DMS53 (cell line): Measurements from ENCODE around the gene RAB8B.

Source experiments
- DNase-seq: peaks from one replicate; lab custom pipeline; 2025; lab: John Stamatoyannopoulos, UW

Gene RAB8B

DNA sequence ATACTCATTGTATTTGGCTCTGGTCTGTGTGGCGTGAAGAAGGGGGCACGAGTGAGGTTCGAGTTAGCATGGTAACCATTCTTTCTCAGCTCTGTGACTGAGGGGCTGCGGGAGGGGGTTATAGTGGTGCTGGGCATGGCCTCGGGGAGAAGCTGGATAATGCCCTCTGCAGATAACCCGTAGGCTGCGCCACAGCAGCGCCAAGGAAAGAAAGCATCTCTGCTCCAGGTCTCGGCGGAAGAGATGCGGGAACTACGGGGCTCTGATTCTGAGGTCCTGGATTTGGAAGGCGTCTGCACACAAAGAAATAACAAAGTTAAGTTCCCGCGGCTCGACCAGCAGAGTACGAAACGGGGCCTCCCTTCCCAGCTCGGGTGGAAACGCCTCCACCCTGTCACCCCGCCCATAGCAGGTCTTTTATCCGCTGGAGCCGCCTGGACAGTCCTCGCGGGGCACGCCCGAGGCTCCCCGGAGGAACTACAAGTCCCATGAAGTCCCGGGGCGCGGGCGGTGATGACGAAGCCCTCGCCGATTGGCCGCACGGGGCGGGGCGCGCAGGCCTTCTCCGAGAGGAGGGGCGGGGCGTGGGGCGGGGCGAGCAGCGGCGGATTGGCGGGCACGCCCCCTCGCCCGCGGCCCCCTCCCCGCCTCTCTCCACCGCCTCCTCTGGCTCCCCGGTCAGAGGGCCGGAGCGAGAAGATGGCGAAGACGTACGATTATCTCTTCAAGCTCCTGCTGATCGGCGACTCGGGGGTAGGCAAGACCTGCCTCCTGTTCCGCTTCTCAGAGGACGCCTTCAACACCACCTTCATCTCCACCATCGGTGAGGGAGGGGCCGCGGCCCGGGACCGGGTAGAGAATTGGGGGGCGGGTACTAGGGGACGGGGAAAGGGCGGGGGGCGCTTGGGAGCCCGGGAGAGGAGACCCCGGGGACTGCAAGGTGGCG is at the start of gene RAB8B:
TSS of gene RAB8B (plus strand) at position 681 of the 946 bp plus-strand sequence. CDS start at position 700, 19 bp downstream.
- peak; percentile 96 for DNase-seq

DNA sequence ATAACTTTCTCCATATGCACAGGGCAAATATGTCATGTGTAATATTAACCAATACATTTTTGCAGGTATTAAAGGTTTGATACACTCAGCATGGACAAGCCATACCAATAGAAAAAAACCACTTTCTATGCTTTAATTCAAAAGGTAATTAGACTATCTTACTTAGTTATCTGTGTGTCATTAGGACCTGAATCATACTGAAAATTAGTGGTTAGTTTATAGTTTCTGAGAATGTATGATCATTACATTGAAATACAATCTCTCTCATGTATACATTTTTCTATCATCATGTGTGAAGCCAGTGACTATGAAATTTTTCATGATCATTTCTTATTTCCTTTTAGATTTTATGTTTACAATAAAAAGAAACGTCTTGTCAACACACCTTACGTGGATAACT is 48.5 kb upstream of the RAB8B start:
- DNase-seq, result no peak

DNA sequence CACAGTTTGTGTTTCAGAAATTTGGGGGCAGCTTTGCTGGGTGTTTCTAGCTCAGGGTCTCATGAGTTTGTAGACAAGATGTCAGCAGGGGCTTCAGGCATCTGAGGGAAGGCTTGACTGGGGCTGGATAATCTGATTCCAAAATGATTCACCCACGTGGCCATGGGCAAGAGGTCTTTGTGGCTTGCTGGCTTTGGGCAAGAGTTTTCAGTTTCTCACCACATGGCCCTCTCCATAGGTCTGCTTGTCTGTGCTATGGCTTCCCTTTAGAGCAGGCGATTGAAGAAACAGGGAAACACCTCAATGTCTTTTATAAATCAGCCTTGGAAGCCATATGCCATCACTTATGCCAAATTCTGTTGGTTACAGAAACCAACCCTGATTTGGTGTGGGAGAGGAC is 44.0 kb upstream of the RAB8B start:
- no peak for DNase-seq

DNA sequence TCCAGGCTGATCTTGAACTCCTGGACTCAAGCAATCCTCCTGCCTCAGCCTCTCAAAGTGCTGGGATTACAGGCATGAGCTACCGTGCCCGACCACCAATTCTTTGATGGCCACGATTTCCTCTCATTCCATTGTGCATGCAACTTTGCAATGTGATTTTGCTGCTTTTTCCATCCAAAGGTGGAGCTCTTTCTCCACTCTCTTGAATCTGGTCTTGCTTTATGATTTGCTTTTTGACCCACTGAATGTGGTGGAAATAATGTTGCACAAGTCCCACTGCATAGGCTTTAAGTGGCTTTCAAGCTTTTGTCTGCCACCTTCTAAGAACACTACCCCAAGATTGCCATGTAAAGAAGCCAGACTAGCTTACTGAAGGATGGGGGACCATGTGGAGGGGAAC is 42.7 kb upstream of the RAB8B start:
- DNase-seq, result peak; percentile 4

DNA sequence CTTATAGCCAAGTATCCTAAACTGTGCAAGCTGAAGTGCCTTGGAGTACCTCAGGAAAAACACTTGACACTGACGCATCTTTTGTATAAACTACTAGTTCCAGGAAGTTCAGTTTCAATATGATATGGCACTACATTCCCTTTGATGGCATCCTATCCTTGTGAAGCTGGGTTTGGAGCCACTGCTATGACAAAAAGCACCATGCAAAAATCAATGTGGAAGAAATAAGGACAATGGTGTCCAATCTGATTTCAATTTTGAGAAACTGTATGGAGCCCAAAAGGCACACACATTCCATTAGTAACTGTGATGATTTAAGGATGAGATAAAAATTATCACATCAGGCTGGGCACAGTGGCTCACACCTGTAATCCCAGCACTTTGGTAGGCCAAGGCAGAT is 37.7 kb upstream of the RAB8B start:
- peak; percentile 56 for DNase-seq

DNA sequence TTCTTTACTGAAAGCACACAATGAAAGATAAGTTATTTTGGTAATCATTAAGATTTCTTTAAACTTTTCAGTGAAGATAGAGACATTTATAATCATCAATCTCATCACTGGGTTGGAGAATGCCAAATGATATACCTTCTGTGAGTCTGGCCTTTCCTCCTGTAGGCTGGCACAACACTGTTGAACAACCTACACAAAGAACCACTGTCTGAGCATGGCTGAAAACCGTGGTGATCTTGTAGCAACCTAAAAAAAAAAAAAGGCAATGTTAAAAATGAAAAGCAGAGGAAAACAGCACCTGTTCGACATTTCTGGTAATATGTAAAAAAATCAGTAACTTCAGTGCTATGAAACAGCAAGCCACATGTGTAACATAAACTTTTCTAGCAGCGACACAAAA is 33.9 kb upstream of the RAB8B start:
- no peak for DNase-seq

DNA sequence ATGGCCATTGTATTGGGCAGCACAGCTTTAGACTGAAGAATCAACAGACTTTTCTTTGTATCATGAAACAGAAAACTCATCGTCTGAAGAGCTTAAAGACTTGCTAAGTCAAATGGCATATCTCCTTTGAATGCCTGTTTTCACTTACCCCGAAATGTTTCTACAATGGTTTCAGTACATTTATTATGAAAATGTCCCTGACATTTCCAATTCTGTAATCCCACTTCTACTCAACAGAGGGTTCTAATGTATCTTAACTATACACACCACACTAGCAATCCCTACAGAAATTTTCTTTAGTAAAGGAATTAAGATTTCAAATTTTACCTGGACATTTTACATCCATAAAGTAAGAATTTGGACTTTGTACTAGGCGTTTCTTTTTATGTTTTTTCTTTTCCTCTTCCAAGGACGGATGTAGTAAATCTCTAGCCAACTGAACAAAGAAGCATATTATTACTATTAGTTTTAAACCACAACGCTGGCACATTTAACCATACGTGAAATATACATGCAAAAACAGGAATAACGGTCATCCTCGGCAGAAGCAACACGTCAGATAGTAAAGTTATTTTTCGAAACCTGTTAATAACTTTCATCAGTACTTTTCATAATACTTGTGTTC is 33.2 kb upstream of the RAB8B start:
- DNase-seq, result peak; percentile 15

DNA sequence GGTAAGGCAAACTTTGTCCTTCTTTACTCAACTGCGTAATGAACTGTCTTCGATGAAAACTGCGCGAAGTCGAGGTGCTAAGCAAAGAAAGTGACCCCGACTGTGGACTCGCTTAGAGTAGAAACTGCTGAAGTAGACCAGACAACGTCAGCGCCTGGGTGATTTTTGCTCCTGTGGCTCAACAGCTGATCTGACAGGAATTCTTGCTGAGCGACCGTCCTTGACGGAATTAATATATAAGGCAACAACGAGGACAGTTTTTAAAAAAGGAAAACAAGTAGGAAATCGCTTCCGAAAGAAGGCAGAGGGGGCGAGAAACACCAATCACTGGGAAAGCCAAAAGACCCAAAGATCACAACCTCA is 32.7 kb upstream of the RAB8B start:
- peak; percentile 56 for DNase-seq

DNA sequence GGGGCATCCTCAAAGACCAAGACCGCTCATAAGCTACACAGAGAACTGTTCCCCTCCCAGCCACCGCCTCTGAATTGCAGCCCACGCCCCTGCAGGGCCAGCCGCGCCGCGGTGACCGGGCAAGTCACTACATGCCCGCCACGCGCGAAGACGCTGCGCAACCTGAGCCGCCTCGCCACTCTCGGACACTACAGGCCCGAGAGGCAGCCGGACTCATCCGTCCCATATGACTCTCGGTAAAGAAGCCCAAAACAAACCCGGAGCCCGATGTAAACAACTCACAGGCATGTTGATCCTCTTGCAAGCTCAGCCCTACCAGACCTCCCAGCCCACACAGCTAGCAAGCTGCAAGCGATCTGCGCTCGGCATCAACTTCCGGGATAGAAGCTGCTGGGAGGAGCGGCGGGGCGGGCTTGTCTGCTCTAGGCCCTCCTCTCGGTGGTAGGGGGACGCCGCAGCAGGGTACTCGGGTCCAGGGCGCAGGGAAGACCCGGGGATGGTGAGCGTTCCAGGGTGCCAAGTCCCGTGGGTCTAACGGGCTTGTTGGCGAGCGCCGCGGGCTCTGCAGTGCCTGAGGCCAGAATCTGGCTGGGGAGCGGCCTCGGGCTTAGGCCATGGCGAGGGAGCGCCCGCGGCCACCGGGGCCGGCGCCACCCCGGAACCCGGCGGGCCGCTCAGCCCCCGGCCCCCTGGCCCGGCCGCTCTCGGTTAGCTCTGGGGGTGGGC is 32.1 kb upstream of the RAB8B start, which contains the start of gene RPS27L:
TSS of gene RPS27L (minus strand) at position 360 of the 726 bp plus-strand sequence. CDS start at position 288, 72 bp downstream.
- DNase-seq, result peak; percentile 92

DNA sequence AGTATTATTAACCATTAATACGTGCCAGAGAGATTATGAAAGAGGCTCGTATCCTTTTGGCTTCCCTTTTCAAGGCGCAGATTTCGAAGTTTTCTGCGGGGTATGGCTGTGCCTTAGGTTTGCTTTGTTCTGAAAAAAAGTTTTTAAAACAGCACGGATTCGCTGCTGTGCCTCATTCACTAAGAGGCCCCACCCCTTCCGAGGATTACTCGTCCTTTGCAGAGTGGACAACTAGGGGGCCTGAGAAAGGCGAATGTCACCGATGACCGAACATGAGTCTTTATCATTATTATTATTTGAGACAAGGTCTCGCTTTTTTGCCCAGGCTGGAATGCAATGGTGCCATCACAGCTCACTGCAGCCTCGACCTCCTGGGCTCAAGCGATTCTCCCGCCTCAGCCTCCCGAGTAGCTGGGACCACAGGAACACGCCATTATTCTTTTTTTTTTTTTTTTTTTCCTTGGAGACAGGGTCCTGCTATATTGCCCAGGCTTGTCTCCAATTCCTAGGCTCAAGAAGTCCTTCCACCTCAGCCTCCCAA is 31.4 kb upstream of the RAB8B start:
- peak; percentile 57 for DNase-seq

DNA sequence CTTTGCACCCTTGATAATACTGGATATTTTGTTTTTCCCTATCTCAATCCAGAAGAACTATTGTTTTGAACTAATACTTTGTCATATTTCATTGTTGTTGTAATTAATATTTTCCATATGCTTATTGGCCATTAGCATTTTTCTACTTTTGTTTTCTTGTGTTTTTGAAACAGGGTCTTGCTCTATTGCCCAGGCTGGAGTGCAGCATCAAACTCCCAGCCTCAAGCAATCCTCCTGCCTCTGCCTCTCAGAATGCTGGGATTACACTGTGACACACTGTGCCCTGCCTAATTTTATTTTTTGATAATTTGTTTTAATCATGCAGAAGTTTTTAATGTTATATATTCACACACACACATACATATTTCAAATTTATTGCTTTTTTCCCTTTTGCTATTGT is 28.8 kb upstream of the RAB8B start:
- no peak for DNase-seq

DNA sequence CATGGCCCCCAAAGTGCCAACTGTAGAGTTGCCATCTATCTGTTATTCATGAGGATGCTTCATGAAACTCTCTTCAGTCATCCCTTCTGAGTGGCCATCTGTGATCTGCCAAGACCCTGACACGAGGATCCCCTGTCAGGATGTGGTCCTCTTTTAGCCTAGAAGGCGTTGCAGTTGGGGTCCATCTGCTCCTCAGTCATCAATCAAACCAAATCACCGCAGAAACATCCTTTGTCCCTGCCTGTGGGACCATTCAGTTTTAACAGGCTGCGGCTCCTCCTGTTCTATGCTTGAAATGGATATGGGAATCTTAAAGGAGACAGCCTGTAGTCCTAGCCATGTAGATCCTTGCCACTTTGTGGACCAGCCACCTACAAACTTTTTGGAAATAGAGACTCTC is 26.2 kb upstream of the RAB8B start:
- DNase-seq, result no peak

DNA sequence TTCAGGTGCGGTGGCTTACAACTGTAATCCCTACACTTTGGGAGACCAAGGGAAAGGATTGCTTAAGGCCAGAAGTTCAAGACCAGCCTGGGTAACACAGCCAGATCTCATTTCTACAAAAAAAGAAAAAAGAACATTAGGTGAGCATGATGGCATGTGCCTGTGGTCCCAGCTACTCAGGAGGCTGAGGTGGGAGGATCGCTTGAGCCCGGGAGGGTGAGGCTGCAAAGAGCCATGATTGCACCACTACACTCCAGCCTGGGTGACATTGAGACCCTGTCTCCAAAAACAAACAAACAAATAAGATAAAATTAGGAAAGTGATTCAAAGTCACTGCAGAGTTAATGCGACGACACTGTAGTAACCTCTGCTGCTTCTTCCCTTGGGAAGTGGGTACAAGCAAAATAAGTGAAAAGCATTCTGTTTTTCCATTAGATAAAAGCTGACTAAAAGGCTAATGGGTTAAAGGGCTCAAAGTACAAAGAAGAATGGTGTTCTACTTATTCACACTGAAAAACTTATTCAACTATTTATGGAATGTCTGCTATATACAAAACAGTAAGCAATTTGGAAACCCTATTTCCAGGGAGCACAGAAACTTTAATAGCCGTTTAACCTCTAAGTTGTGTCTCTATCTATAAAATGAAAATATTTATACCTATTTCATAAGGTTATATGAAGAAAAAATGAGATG is 24.1 kb upstream of the RAB8B start:
- DNase-seq, result no peak

DNA sequence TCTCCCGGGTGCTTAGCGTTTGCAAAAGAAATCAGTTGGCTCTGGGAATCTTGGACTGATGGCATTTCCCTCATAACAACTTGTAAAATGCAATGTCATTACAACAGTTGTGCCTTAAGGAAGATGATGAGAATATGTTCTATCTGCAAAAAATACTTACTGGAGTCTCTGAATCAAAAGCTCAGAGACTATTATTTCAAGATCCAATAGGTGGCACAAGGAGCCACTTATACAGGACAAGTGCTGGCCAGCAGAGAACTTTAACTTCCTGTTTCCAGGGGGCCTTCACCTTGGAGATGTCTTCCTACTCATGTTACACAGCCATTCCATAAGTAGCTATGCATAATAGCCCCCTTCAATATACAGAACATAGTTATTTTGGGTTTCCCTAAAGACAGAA is 23.2 kb upstream of the RAB8B start:
- no peak for DNase-seq

DNA sequence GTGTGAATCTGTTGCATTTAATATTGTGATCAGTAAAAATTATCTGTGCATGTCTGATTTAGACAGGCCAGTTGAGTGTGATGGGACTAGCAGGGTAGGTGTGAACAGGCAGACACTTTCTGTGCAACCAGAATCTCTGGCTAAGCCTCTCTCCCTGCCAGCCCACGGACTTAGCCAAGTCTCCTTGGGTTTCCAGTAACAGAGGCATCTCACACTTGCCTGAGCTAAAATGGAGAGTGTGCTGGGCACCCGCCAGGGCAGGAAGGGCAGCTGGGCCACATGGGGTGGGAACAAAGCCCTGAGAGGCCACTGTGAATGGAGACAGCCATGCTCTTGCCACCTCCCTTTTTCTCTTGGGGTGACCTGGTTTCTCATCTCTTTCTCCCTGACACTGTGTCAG is 19.6 kb upstream of the RAB8B start:
- DNase-seq, result no peak

DNA sequence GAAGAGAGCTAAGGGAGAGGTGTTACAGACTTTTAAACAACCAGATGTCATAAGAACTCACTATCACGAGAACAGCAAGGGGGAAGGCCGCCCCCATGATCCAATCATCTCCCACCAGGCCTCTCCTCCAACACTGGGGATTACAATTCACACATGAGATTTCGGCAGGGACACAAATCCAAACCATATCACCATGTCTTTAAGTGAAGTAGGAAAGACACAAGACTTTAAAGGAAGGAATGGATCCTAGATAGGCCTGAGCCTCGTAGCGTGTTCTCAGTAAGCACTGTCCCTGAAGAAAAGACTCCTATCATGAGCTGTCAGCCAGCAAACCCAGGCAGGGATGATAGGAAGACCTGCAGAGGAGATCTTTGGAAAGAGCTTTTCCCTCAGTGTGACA is 17.0 kb upstream of the RAB8B start:
- DNase-seq, result no peak

DNA sequence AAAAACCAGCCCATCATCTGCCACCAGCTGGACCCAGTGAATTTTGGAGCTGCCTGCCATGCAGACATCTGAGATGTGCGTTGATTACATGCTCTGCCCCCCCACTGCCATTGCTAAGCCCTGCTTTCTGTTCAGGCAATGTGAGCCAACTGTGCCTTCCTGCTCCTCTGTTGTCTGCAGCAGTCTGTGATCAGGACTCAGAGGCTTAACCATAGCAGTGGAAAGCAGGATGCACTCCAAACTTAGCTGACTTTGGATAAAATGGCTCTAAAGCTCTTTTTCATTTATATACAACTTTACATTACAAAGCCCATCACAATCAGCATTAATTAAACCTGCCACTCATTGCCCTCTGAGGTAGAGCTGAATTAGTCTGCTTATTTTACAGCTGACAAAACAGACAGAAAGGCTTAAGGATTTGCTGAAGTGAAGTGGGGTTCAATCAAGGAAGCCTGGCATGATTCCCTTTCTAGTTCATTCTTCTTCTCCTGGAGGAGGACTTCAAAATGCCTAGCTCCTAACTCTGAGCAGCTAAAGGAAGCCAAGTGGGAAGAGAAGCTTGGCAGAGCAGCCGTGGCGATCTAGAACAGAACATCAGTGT is 16.5 kb upstream of the RAB8B start:
- no peak for DNase-seq

DNA sequence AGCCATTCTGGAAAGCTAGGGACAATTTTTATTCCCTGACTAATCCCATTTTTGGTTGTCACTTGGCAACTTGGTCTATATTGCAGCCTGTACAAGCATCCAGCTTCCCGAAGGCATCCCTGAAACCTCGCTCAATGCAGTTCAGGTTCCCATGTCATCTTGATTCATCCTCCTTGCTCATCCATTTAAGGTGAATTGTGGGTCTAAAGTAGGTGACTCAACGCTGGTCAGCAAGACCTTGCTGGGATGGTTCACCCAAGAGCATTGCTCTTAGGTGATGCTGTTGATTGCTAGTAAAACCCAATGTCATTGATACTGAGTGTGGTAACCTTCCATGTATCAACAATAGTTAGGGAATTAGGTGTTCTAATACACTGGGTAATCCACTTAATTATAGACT is 13.1 kb upstream of the RAB8B start:
- no peak for DNase-seq

DNA sequence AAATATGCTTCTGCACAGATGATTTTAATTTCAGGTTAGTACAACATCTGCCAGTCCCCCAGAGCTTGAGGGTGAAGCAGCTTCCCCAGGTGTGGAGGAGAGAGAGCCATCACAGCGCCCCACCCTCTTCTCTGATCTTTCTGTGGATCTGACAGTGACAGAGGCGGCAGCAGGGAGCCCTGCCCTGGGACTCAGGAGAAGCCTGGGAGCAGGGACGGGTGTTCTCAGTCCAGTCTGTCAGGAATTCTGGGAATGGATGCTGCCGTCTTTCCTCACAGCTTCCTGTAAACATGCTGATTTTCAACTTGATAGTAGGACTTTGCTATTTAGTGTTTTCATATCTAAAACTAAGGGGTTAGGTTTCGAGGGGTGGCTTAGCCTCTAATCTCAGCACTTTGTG is 11.4 kb upstream of the RAB8B start:
- no peak for DNase-seq

DNA sequence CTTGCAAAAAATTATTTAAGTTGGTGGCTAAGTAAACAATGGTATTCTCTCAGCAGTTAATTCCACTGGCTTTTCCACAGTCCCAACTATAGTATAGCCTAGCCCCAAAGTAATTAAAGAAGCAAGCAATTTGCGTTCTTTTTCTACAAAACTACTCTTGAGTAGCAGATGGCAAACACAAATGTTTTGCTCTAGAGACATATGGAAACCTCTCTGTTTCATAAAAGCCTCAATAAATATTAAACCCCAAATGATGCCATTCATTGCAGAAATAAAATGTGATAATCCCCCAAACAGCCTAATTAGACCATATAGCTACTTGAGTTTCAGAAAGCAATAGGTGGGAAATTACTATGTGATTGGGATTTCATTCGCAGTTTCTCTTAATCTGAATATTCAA is 8.7 kb upstream of the RAB8B start:
- no peak for DNase-seq

DNA sequence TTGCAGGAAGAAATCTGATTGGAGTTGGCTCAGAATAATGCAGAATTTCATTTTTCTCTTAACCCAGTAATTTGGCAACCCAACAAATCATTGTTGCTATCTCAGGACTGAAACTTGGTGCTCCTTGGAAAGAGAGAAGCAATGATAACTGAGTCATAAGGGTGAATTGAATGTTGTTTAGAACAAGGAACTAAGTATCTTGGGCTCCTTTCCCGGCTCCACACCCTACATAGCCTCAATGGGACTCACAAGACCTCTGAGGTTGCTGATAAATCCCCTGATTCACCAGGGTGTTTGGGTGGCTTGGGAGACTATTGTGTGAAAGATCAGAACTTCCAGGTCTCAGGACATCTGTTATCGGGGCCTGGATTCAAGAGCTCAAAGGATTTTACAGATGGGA is 7.8 kb upstream of the RAB8B start:
- no peak for DNase-seq
